ENCODE data around the gene HIF1A.

DNA sequence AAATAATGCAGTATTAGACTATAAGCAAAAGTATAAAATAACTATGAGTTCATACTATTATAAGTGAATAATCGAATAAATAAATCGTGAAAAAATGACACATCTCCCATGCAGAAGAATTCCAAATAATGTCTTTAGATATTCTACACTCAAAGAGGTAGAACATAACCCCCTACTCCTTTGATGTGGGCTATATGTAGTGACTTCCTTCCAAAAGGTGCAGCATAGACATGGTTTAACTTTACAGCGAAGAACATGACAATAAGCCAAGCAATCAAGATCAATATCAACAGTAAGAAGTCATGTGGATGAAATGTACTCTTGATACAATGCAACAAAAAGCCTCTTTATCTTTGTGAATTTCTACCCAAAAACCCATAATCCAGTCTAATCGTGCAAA lies 46.0 kb upstream of the HIF1A start:
- TF ChIP-seq, protein P1, sequence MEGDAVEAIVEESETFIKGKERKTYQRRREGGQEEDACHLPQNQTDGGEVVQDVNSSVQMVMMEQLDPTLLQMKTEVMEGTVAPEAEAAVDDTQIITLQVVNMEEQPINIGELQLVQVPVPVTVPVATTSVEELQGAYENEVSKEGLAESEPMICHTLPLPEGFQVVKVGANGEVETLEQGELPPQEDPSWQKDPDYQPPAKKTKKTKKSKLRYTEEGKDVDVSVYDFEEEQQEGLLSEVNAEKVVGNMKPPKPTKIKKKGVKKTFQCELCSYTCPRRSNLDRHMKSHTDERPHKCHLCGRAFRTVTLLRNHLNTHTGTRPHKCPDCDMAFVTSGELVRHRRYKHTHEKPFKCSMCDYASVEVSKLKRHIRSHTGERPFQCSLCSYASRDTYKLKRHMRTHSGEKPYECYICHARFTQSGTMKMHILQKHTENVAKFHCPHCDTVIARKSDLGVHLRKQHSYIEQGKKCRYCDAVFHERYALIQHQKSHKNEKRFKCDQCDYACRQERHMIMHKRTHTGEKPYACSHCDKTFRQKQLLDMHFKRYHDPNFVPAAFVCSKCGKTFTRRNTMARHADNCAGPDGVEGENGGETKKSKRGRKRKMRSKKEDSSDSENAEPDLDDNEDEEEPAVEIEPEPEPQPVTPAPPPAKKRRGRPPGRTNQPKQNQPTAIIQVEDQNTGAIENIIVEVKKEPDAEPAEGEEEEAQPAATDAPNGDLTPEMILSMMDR (IDR thresholded peaks at IDR 0.05; ENCODE audit: low read depth, low read length, poor library complexity, severe bottlenecking): no peak
- no peak for TF ChIP-seq EZH2phosphoT487 (IDR thresholded peaks at IDR 0.05; ENCODE audit: borderline replicate concordance, low read length)
